ENCODE measurements around the gene ULK2.

Gene ULK2

GRCh38 chr17:19753661-19754463 is 113.9 kb downstream of the ULK2 start:
- no peak for TF ChIP-seq GATA1 (IDR thresholded peaks at IDR 0.05; ENCODE audit: low read depth, low read length)

GRCh38 chr17:19753051-19753509 is 114.7 kb downstream of the ULK2 start:
- TF ChIP-seq GATA1 (IDR thresholded peaks at IDR 0.05; ENCODE audit: low read depth, low read length) (no peak), POLR2A (IDR thresholded peaks at IDR 0.05; ENCODE audit: low read length) (no peak)
- DNase-seq = peak in 1 of 2 experiments; percentile 7

More at GRCh38 chr17:19753661-19754463, 113.9 kb downstream of the ULK2 start:
- DNase-seq = no peak

GRCh38 chr17:19752216-19753050 is 115.3 kb downstream of the ULK2 start:
- DNase-seq = no peak
- TF ChIP-seq POLR2A (IDR thresholded peaks at IDR 0.05; ENCODE audit: low read length) (no peak), GATA1 (IDR thresholded peaks at IDR 0.05; ENCODE audit: low read depth, low read length) (no peak)

GRCh38 chr17:19750835-19751234 is 116.9 kb downstream of the ULK2 start:
- DNase-seq = no peak
- TF ChIP-seq GATA1 (IDR thresholded peaks at IDR 0.05; ENCODE audit: low read depth, low read length) (no peak), POLR2A (IDR thresholded peaks at IDR 0.05; ENCODE audit: low read length) (no peak)

GRCh38 chr17:19750020-19750572 is 117.6 kb downstream of the ULK2 start:
- TF ChIP-seq GATA1 (IDR thresholded peaks at IDR 0.05; ENCODE audit: low read depth, low read length) = no peak
- no peak for TF ChIP-seq POLR2A (IDR thresholded peaks at IDR 0.05; ENCODE audit: low read length)
- DNase-seq = no peak

GRCh38 chr17:19748807-19749193 is 118.9 kb downstream of the ULK2 start:
- TF ChIP-seq GATA1 (IDR thresholded peaks at IDR 0.05; ENCODE audit: low read depth, low read length) (no peak), POLR2A (IDR thresholded peaks at IDR 0.05; ENCODE audit: low read length) (no peak)

GRCh38 chr17:19747829-19748806 is 119.6 kb downstream of the ULK2 start, which contains the start of gene ALDH3A1:
TSS of gene ALDH3A1 (minus strand) at chr17:19748298. CDS start at chr17:19745129, 3,169 bp downstream.
- TF ChIP-seq POLR2A (IDR thresholded peaks at IDR 0.05; ENCODE audit: low read length) (no peak), GATA1 (IDR thresholded peaks at IDR 0.05; ENCODE audit: low read depth, low read length) (no peak)
- no peak for DNase-seq

More at GRCh38 chr17:19748807-19749193, 118.9 kb downstream of the ULK2 start:
- DNase-seq = no peak

GRCh38 chr17:19747159-19747719 is 120.5 kb downstream of the ULK2 start:
- TF ChIP-seq GATA1 (IDR thresholded peaks at IDR 0.05; ENCODE audit: low read depth, low read length) = no peak
- TF ChIP-seq POLR2A (IDR thresholded peaks at IDR 0.05; ENCODE audit: low read length) = no peak
- DNase-seq = no peak

GRCh38 chr17:19746517-19746916 is 121.2 kb downstream of the ULK2 start:
- DNase-seq = no peak
- TF ChIP-seq GATA1 (IDR thresholded peaks at IDR 0.05; ENCODE audit: low read depth, low read length) = no peak
- TF ChIP-seq POLR2A (IDR thresholded peaks at IDR 0.05; ENCODE audit: low read length) = no peak

GRCh38 chr17:19744922-19745757 is 122.6 kb downstream of the ULK2 start:
- no peak for TF ChIP-seq GATA1 (IDR thresholded peaks at IDR 0.05; ENCODE audit: low read depth, low read length)
- no peak for TF ChIP-seq POLR2A (IDR thresholded peaks at IDR 0.05; ENCODE audit: low read length)
- peak; percentile 70 to 78 for DNase-seq

GRCh38 chr17:19744492-19744891 is 123.2 kb downstream of the ULK2 start:
- no peak for DNase-seq
- TF ChIP-seq POLR2A (IDR thresholded peaks at IDR 0.05; ENCODE audit: low read length) (no peak), GATA1 (IDR thresholded peaks at IDR 0.05; ENCODE audit: low read depth, low read length) (no peak)

All from erythroblast (primary cell).